ENCODE data around the gene OSTM1. TPM values are rescaled to one million over a fixed set of nuclear protein-coding genes. Genes with fewer than 3 reads are reported as not detected.
A peak's percentile ranks its signal among the peaks of the same experiment; 100 is the strongest.

OSTM1 gene
- total and polyA plus RNA-seq, 2 of the 13 experiments (the other 11 are each of a cell fraction or from before 2014, with no cell fraction given) = 8.7 to 20.5 TPM

DNA sequence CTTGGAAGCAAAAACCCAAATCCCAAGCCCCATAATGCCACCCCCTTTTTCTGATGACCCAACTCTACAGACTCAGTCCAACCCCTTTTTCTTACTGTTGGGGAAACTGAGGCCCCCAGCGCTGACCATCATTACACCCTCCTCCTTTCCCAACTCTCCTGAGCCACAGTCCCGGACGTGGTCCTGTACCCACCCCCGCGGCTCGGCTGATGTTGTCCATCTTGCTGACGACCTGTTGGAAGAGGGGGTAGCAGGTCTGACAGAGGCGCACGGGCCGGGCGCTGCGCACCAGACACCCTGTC, 533 bp downstream of the OSTM1 start (continued):
- TF ChIP-seq SNAPC4 (CRISPR knock-in tag; IDR thresholded peaks at IDR 0.05) = 0 out of 2 replicates have a peak, but pooled peaks have one; percentile 23
- TF ChIP-seq PHF8 (CRISPR knock-in tag; IDR thresholded peaks at IDR 0.05) = no peak
- no peak for TF ChIP-seq ZNF451 (CRISPR knock-in tag; IDR thresholded peaks at IDR 0.05)
- TF ChIP-seq, protein P1, sequence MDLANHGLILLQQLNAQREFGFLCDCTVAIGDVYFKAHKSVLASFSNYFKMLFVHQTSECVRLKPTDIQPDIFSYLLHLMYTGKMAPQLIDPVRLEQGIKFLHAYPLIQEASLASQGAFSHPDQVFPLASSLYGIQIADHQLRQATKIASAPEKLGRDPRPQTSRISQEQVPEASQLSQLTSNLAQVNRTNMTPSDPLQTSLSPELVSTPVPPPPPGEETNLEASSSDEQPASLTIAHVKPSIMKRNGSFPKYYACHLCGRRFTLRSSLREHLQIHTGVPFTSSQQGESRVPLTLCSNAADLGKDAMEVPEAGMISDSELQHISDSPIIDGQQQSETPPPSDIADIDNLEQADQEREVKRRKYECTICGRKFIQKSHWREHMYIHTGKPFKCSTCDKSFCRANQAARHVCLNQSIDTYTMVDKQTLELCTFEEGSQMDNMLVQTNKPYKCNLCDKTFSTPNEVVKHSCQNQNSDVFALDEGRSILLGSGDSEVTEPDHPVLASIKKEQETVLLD (CRISPR knock-in tag; IDR thresholded peaks at IDR 0.05; ENCODE audit: low read depth) = no peak
- no peak for TF ChIP-seq ZBTB38 (CRISPR knock-in tag; IDR thresholded peaks at IDR 0.05)
- no peak for TF ChIP-seq RNF2 (conservative IDR thresholded peaks at IDR 0.05; ENCODE audit: low read depth)
- 0 out of 2 replicates have a peak, but pooled peaks have one; percentile 10 for TF ChIP-seq ZNF124 (CRISPR knock-in tag; IDR thresholded peaks at IDR 0.05)
- TF ChIP-seq AKNA (CRISPR knock-in tag; IDR thresholded peaks at IDR 0.05; ENCODE audit: borderline replicate concordance) = no peak
- no peak for TF ChIP-seq FOXP4 (CRISPR knock-in tag; IDR thresholded peaks at IDR 0.05)
- TF ChIP-seq KLF6 (CRISPR knock-in tag; IDR thresholded peaks at IDR 0.05) = no peak
- no peak for TF ChIP-seq THAP9 (CRISPR knock-in tag; IDR thresholded peaks at IDR 0.05; ENCODE audit: borderline replicate concordance)
- TF ChIP-seq ARHGAP35 (CRISPR knock-in tag; IDR thresholded peaks at IDR 0.05; ENCODE audit: borderline replicate concordance) = 0 out of 2 replicates have a peak, but pooled peaks have one; percentile 12
